ENCODE data around the gene COL4A2.

DNA sequence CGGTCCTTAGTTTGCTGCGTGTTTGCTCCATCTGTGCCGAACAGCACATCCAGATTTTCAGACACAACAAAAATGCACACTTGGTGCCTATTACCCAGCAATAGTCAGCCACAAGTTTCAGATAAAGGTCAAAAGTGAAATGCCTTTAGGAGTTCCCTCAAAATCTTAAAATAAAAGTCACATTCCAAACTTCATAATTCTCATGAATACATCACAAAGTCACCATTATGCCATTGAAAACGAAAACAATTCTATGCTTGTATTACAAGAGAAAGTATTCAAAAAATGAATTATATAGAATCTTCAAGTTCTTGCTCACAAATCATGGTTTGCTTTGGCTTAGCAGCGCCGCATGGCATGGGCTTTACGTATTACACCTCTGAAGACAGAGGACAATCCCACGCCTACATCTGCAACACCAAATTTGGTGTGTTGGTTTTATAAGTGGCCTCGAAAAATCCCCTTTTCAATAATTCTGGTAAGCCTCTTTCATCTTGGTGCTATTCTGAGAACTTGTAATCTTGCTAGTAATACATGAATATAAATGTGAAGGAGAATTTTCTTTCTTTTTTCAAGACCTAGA, 26.8 kb upstream of the COL4A2 start:
- TF ChIP-seq, protein P1, sequence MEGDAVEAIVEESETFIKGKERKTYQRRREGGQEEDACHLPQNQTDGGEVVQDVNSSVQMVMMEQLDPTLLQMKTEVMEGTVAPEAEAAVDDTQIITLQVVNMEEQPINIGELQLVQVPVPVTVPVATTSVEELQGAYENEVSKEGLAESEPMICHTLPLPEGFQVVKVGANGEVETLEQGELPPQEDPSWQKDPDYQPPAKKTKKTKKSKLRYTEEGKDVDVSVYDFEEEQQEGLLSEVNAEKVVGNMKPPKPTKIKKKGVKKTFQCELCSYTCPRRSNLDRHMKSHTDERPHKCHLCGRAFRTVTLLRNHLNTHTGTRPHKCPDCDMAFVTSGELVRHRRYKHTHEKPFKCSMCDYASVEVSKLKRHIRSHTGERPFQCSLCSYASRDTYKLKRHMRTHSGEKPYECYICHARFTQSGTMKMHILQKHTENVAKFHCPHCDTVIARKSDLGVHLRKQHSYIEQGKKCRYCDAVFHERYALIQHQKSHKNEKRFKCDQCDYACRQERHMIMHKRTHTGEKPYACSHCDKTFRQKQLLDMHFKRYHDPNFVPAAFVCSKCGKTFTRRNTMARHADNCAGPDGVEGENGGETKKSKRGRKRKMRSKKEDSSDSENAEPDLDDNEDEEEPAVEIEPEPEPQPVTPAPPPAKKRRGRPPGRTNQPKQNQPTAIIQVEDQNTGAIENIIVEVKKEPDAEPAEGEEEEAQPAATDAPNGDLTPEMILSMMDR (IDR thresholded peaks at IDR 0.05): no peak
- no peak for TF ChIP-seq POLR2A (IDR thresholded peaks at IDR 0.05)

Data from transverse colon (tissue), 3 donors.